Superior temporal gyrus (tissue), 1 donor: ENCODE data around the gene ESYT3.
A peak's percentile ranks its signal among the peaks of the same experiment; 100 is the strongest.

Source experiments
- DNase-seq: peaks from one replicate; pipeline ENCODE4 v3.0.0-alpha.2; 2016; ENCODE audit errors: extremely low spot score

The ESYT3 gene

GRCh38 chr3:138434276-138434874 is at the start of gene ESYT3:
Gene ESYT3 (plus strand): TSS chr3:138434616. CDS start chr3:138434799, 183 bp downstream.
- DNase-seq: peak; percentile 41

DNA sequence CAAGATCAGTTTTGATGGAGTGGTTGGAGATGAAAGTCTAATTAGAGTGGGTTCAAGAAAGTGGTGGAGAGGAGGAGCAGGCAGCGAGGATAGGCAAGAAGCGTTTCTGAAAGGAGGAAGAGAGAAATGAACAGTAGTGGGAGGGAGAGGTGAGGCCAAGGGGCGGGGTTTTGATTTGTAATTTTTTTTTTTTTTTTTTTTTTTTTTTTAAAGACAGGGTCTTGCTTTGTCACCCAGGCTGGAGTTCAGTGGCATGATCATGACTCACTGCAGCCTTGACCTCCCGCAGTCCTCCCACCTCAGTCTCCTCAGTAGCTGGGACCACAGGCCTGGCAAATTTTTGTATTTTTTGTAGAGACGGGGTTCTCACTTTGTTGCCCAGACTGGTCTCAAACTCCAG is 49.4 kb upstream of the ESYT3 start:
- DNase-seq: no peak

DNA sequence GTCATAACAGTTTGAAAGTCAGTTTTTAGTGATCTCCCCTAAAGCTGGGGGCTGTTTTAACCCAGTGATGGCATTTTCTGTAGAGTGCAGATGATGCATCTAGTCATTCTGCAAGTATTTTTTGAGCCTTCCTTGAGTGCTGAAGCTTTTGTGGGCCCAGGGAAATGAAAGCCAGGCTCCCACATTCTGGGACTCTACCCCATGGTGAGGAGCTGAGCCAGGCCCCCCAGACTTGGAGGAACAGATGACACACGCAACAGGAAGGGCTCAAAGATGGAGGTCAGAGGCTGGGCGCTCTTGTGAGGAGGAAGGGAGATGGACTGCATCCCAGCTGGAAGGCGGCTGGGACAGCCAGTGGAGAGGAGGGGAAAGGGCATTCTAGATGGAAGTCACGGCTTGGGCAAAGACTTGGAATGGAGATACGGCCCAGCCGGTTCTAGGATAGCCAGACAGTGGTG is 45.2 kb upstream of the ESYT3 start:
- DNase-seq: no peak

DNA sequence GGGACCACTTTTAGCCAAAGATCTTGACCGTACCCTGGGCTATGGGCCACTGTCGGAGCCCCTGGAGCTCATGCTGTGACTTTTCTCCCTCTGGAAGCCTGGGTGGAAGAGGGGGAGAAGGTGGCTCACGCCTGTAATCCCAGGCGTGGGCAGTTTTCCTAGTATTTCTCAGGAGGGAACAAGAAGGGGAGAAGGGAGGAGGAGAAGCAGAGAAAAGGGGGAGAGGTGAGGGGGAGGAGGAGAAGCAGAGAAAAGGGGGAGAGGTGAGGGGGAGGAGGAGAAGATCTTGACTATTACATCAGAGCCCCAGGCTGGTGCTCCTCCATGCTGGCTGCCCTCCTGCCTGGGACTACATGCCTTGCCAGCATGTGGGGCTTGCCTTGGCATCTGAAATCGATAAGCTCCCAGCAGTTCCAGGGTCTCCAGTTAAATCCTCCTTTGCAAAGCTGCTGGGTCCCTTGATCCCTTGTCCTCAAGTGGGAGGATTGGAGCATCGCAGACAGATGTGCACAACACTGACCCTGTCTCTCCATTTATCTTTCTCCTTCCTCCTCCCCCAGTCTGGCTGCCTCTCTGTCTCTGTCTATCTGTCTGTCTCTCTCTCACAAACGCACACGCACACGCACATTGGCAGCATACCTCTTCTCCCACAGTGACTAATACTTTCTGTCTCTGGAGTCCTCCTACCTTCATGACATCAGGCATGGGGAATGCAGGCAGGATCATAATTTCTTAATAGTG is 44.4 kb upstream of the ESYT3 start:
- DNase-seq: peak; percentile 29

DNA sequence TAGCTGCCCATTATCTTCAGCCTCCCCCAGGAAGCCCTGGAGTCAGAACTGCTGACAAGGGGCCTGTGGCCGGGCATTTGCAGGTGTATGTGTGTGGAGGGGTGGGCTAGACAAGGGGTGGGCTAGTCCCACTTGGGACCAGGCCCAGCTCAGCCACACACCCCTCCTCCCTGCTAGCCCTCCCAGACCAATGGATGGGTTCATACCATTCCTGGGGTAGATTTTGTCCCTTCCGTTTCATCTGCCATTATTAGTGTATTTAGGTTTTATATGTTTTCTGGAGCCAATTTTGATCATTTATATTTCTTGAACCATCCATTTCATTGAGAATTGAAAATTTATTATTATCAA is 43.9 kb upstream of the ESYT3 start:
- DNase-seq: no peak

DNA sequence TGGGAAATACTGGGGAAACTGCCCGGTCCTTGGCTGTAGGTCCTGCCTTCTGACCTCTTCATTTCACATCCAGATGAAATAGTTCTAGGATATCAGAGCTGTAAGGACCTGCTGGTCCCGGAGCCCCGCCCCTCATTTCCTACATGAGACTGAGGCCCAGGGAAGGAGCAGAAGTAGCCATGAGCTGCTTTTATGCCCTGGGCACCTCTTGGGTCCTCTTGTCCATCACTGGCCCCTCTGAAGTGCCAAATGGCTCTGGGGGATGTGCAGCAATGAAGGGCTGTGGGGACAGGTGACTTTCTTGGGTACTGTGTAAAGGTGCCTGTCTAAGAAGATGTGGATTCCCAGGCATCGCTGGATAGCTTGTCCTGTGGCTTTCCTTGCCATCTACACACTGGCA is 40.3 kb upstream of the ESYT3 start:
- no peak for DNase-seq

- no peak for DNase-seq
These were observed 39.7 kb upstream of the ESYT3 start for GRCh38 chr3:138394686-138395085.

- no peak for DNase-seq
These were observed 38.3 kb upstream of the ESYT3 start for GRCh38 chr3:138395865-138396751.

DNA sequence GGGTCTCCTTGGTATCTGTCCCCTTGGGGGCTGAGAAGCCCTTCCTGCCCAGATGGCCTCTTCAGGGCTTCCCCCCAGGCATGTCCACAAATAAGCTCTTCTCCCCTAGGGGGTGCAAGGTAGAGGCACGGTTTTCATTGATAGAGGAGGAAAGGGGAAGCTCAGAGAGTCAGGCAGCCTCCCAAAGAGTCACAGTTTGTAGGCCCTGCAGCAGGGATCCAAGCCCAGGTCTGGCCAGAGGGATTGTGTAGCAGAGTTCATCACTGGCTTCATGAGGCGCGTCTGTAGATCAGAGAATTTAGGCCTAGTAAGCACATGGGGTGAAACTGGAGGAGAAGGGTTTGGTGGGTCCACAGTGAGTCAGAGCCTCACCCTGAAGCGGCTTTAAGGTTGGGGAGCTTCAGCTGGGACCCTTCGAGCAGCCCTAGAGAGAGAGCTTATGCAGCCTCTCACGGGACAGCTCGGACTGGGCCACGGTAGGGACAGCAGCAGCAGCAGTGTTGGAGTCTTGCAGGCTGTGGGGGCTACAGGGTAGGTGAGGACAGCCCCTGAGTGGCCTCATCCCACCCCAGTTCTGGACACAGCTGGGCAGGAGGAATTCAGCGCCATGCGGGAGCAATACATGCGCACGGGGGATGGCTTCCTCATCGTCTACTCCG is 37.5 kb upstream of the ESYT3 start:
- no peak for DNase-seq

- peak; percentile 71 for DNase-seq
These were observed 36.4 kb upstream of the ESYT3 start for GRCh38 chr3:138397983-138398382.

DNA sequence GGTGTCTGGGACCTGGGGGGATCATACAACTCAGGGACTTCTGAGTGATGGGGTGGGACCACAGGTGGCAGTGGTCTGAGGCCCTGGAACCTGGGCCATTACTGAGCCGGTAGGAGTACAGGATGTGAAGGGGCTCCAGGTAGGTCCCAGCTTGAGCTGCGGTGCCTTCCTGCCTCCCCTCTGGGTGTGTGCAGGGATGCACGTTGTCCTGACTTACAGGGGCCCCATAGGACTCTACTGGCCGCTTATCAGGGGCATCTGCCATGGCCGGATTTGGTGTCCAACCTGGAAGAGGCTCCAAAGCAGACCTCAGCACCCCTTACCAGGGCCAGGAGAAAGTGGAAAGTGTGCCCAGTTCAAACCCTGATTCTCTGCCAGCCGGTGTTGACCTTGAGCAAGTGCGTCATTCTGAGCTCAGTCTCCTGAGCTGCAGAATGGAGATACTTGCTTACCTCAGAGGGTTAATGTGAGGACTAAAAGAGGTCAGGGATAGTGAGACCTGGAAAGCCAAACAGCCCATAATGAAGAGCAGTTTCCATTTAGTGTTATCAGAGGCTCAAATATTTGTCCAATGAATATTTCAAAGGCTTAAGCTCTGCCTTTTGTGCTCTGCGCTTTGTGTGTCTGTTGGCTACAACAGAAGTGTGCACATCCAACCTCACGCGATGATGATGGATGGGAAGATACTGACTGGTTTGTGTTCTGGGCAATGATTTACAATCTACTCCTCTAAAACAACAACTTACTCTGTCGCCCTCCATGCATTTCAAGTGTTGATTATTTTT is 35.4 kb upstream of the ESYT3 start:
- DNase-seq: no peak

DNA sequence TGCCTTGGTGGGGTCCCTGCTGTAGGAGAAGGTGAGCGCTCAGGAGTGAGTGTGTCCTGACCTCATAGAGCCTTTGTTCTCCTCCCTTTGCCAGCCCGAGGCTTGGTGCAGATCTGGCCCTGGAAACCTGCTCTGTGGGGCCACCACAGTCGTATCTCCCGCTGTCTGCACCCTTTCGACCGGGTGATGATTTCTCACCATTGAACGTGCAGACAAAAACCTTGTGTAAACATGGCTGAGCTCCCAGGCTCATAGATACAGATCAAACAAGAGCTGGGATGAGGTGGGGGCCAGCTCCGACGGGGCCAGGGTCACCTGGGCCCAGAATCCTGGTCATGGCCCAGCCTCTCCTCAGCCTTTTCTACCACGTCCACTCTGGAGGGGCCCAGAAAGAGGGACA is 34.6 kb upstream of the ESYT3 start:
- no peak for DNase-seq

- DNase-seq: peak; percentile 32
These were observed 33.8 kb upstream of the ESYT3 start for GRCh38 chr3:138400651-138401070.

DNA sequence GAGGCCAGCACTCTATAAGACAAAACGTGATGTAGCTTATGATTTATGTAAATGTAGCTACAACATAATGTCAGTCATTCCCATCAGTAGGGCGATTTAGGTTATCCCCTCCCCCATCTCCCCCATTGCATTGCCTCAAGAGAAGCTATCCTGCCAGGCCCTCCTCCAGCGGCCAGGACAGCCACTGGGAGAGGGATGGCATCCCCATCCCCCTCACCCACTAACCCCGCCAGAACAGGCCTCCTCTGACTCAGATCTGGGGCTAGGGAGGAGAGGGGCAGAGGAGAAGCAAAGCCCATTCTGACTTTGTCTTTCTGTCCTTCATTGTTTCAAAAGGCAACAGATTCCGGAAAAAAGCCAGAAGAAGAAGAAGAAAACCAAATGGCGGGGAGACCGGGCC is 32.6 kb upstream of the ESYT3 start:
- DNase-seq: no peak

DNA sequence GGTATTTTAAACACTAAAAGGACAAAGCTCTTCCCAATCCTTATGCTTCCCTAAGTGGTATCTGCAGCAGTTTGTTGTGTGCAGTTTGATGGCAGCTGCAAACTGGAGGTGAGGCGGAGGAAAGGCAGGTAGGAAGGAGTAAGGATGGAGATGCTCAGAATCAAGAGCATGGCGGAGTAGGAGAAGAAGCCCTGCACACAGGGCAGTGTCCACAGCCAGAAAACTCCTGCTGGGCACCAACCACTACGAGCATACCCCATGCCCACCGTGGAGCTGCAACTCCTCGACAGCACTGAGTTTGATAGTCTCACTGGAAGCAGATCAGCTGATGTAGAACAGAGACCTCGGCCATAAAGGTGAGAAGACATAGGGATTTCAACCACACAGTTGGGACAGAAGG is 30.3 kb upstream of the ESYT3 start:
- DNase-seq: no peak

GRCh38 chr3:138405001-138405400 is 29.4 kb upstream of the ESYT3 start:
- DNase-seq: no peak

- no peak for DNase-seq
These were observed 28.9 kb upstream of the ESYT3 start for GRCh38 chr3:138405486-138405885.

DNA sequence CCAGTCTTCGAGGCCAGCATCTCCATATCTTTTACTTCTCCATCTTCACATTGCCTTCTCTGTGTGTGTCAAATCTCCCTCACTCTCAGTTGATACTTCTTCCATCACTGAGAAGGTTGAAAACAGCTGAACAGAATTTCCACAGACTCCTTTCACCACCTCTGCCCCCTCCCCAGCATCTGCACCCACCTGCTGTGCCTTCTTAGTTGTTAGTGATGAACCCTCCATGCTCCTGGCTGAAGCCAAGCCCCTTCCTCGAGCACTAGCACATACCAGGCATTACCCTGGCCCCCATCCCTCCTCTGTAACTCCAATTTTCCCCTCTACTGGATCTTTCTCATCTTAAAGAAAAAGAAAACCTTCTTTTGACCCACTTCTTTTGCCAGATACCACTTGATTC is 27.8 kb upstream of the ESYT3 start:
- no peak for DNase-seq

- DNase-seq: no peak
These were observed 27.0 kb upstream of the ESYT3 start for GRCh38 chr3:138407236-138407907.

GRCh38 chr3:138408751-138409570 is 25.5 kb upstream of the ESYT3 start:
- DNase-seq: peak; percentile 70
